Measurements from ENCODE around the gene PCSK6.
"Not testable (repeated sequence)": the region's sequence is repeated elsewhere in the genome, so short reads cannot be mapped to it uniquely, and the experiment has no call there.

Gene PCSK6

DNA sequence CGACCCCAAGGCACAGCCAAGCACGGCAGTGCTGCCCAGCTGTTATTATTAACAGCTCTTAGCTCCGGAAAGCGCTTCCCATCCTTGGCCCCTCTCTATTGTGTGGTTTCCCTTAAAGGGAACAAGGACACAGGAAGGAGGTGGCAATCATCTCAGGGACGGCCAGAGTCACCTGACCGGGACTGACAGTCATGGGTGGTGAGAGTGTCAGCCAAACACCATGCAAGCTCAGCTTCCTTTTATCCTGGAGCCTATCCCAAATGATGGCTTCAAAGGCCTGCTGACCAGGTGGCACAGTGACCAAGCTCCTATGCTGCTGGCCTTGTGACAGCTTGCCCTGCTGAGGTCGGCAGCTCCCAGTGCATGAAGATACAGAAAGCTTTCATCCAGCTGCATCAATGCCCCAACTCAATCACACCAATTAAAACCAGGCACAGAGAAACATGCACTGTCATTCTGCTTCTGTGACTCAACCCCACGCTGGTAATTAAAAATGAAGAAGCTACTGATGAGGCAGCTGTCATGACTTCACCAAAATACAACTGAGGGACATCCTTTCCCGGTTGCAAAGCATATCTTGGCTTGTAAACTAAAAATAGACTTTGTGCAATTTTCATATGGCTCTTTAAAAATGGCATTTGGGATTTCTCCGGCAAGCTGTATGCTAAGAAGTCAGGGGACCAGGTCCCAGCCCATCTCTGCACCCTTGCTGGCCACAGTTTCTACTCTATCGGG is 34.0 kb downstream of the PCSK6 start:
- no peak overlapping the region for H3K4me3 ChIP-seq (ENCODE audit: low read depth in 1 of 2, low read length in 2 of 2)
- no peak for DNase-seq
- no peaks in the 10 kb centered on the region for H3K9me3 ChIP-seq (ENCODE audit: insufficient read depth, low read length, severe bottlenecking)
- no peak overlapping the region for H2AFZ ChIP-seq (ENCODE audit: low read depth, low read length)
- no peaks in the 10 kb centered on the region for H3K79me2 ChIP-seq (ENCODE audit: insufficient read depth, low read length)
- no peaks in the 10 kb centered on the region for H4K20me1 ChIP-seq (ENCODE audit: insufficient read depth, low read length)
- no peaks in the 10 kb centered on the region for H3K27me3 ChIP-seq (ENCODE audit: insufficient read depth, low read length, poor library complexity)
- H3K27ac ChIP-seq (ENCODE audit: low read length), result no peak overlapping the region
- no peak overlapping the region for H3K4me2 ChIP-seq (ENCODE audit: insufficient read depth, low read length)
- ATAC-seq (ENCODE audit: insufficient read depth, low read depth), result no peak
- peaks cover 6% of the 10 kb centered on the region for H3K4me1 ChIP-seq (ENCODE audit: insufficient read depth, low read length)
- H3K36me3 ChIP-seq (ENCODE audit: insufficient read depth, low read length), result no peaks in the 10 kb centered on the region
- no peak overlapping the region for H3K9ac ChIP-seq (ENCODE audit: low read depth, low read length)
- TF ChIP-seq CTCF (IDR thresholded peaks at IDR 0.05; ENCODE audit: borderline replicate concordance, extremely low read depth, low read length, poor library complexity, severe bottlenecking) (no peak), EZH2 (IDR thresholded peaks at IDR 0.05; ENCODE audit: borderline replicate concordance, low read depth, low read length, severe bottlenecking) (no peak)

DNA sequence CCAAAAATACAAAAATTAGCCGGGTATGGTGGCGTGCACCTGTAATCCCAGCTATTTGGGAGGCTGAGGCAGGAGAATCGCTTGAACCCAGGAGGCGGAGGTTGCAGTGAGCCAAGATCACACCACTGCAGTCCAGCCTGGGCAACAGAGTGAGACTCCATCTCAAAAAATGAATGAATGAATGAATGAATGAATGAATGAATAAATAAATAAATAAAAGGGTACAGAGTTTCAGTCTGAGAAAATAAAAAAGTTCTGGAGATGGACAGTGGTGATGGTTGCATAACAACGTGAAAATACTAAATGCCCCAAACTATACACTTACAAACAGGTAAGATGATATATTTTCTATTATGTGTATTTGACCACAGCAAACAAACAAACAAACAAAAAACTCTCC is 34.7 kb downstream of the PCSK6 start:
- not testable (repeated sequence) for DNase-seq

GRCh38 chr15:101454365-101454764 is 35.1 kb downstream of the PCSK6 start:
- H3K27me3 ChIP-seq (ENCODE audit: insufficient read depth, low read length, poor library complexity), result no peaks in the 10 kb centered on the region
- H3K36me3 ChIP-seq (ENCODE audit: insufficient read depth, low read length), result no peaks in the 10 kb centered on the region
- H3K9me3 ChIP-seq (ENCODE audit: insufficient read depth, low read length, severe bottlenecking), result no peaks in the 10 kb centered on the region
- H2AFZ ChIP-seq (ENCODE audit: low read depth, low read length), result no peak overlapping the region
- DNase-seq (no peak), ATAC-seq (ENCODE audit: insufficient read depth, low read depth) (no peak)
- H3K27ac ChIP-seq (ENCODE audit: low read length), result no peak overlapping the region
- no peak for TF ChIP-seq CTCF (IDR thresholded peaks at IDR 0.05; ENCODE audit: borderline replicate concordance, extremely low read depth, low read length, poor library complexity, severe bottlenecking)
- no peak for TF ChIP-seq EZH2 (IDR thresholded peaks at IDR 0.05; ENCODE audit: borderline replicate concordance, low read depth, low read length, severe bottlenecking)
- no peaks in the 10 kb centered on the region for H3K4me1 ChIP-seq (ENCODE audit: insufficient read depth, low read length)
- no peaks in the 10 kb centered on the region for H3K79me2 ChIP-seq (ENCODE audit: insufficient read depth, low read length)
- no peak overlapping the region for H3K4me2 ChIP-seq (ENCODE audit: insufficient read depth, low read length)
- H4K20me1 ChIP-seq (ENCODE audit: insufficient read depth, low read length), result no peaks in the 10 kb centered on the region
- H3K4me3 ChIP-seq (ENCODE audit: low read depth in 1 of 2, low read length in 2 of 2), result no peak overlapping the region
- no peak overlapping the region for H3K9ac ChIP-seq (ENCODE audit: low read depth, low read length)

More for the DNA sequence above, 34.7 kb downstream of the PCSK6 start:
- H3K4me1 ChIP-seq (ENCODE audit: insufficient read depth, low read length); H3K36me3 ChIP-seq (ENCODE audit: insufficient read depth, low read length); ATAC-seq (ENCODE audit: insufficient read depth, low read depth); H3K9ac ChIP-seq (ENCODE audit: low read depth, low read length); H3K4me2 ChIP-seq (ENCODE audit: insufficient read depth, low read length); H3K4me3 ChIP-seq (ENCODE audit: low read depth in 1 of 2, low read length in 2 of 2); H4K20me1 ChIP-seq (ENCODE audit: insufficient read depth, low read length); H3K27ac ChIP-seq (ENCODE audit: low read length); H3K79me2 ChIP-seq (ENCODE audit: insufficient read depth, low read length); H3K27me3 ChIP-seq (ENCODE audit: insufficient read depth, low read length, poor library complexity); H2AFZ ChIP-seq (ENCODE audit: low read depth, low read length); H3K9me3 ChIP-seq (ENCODE audit: insufficient read depth, low read length, severe bottlenecking): not testable (repeated sequence)

DNA sequence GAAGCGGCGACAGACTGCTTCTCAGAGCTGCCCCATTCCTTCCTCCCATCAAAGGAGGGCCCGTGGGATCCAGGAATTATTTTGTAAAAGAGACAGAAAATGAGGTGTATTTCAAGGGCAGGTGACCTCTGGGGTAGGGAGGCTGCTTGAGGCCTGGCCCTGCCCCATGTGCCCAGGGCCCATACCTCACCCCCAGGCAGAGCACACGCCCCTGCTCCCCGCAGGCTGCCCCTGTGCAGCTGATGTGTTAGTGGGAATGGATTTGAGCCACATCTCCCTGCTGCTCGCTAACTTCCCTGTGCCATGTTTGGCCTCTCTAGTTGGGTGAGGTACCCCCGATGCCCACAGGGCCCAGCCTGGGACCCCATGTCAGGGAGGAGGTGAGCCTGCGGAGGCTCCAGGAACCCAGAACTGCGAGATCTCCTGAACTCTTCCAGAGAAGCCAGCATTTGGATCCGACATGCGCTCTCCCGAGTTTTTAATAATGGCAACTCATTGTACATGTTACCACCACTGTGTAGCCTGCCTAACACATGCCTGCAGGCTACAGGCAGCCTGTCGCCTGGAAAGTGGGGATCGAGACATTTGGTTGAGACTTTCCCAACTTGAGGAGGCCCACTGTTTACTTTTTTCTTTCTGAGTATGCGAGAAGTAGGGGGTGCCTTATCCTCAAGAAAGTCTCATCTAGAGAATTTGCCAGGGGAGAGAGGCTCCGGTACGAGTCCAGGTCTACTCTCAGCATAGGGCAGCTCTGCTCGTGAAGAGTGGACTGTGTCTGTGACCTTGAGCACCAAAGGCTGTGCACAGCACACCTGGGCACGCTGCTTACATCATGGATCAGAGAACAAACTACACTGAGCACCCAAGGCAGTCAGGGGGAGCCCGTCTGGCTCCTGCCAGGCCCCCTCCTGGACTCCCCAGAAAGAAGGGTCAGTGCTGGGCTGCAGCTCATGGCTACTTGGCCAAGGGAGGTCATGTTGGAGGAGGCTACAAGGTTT is 36.1 kb downstream of the PCSK6 start:
- no peak overlapping the region for H3K27ac ChIP-seq (ENCODE audit: low read length)
- no peak overlapping the region for H3K4me2 ChIP-seq (ENCODE audit: insufficient read depth, low read length)
- H3K36me3 ChIP-seq (ENCODE audit: insufficient read depth, low read length), result no peaks in the 10 kb centered on the region
- H3K4me1 ChIP-seq (ENCODE audit: insufficient read depth, low read length), result no peaks in the 10 kb centered on the region
- ATAC-seq (ENCODE audit: insufficient read depth, low read depth), result no peak
- H3K9ac ChIP-seq (ENCODE audit: low read depth, low read length), result no peak overlapping the region
- TF ChIP-seq EZH2 (IDR thresholded peaks at IDR 0.05; ENCODE audit: borderline replicate concordance, low read depth, low read length, severe bottlenecking), result no peak
- no peak for TF ChIP-seq CTCF (IDR thresholded peaks at IDR 0.05; ENCODE audit: borderline replicate concordance, extremely low read depth, low read length, poor library complexity, severe bottlenecking)
- no peaks in the 10 kb centered on the region for H3K9me3 ChIP-seq (ENCODE audit: insufficient read depth, low read length, severe bottlenecking)
- H3K79me2 ChIP-seq (ENCODE audit: insufficient read depth, low read length), result no peaks in the 10 kb centered on the region
- DNase-seq, result no peak
- H2AFZ ChIP-seq (ENCODE audit: low read depth, low read length), result no peak overlapping the region; the same call in 1 of the 2 replicates
- H3K27me3 ChIP-seq (ENCODE audit: insufficient read depth, low read length, poor library complexity), result no peaks in the 10 kb centered on the region
- H4K20me1 ChIP-seq (ENCODE audit: insufficient read depth, low read length), result no peaks in the 10 kb centered on the region
- H3K4me3 ChIP-seq (ENCODE audit: low read depth in 1 of 2, low read length in 2 of 2), result no peak overlapping the region
